ENCODE results near the gene CALCR.
"Not testable (repeated sequence)": the region's sequence is repeated elsewhere in the genome, so short reads cannot be mapped to it uniquely, and the experiment has no call there.

CALCR gene

GRCh38 chr7:93594250-93594649 lies 19.7 kb upstream of the CALCR start:
- H3K27ac ChIP-seq (replicated peaks), result no peak overlapping the region
- no peak for DNase-seq (ENCODE audit: low read depth in 1 of 2, low spot score in 1 of 2)
- no peak overlapping the region for H3K4me3 ChIP-seq (replicated peaks; ENCODE audit: insufficient read depth, low read length)
- no peak for TF ChIP-seq SPI1 (IDR thresholded peaks at IDR 0.05; ENCODE audit: borderline replicate concordance, low read depth)
- TF ChIP-seq GABPA (IDR thresholded peaks at IDR 0.05; ENCODE audit: low read depth), result no peak
- no peak for TF ChIP-seq CTCF (IDR thresholded peaks at IDR 0.05; ENCODE audit: insufficient read depth, low read length)
- TF ChIP-seq, protein P1, sequence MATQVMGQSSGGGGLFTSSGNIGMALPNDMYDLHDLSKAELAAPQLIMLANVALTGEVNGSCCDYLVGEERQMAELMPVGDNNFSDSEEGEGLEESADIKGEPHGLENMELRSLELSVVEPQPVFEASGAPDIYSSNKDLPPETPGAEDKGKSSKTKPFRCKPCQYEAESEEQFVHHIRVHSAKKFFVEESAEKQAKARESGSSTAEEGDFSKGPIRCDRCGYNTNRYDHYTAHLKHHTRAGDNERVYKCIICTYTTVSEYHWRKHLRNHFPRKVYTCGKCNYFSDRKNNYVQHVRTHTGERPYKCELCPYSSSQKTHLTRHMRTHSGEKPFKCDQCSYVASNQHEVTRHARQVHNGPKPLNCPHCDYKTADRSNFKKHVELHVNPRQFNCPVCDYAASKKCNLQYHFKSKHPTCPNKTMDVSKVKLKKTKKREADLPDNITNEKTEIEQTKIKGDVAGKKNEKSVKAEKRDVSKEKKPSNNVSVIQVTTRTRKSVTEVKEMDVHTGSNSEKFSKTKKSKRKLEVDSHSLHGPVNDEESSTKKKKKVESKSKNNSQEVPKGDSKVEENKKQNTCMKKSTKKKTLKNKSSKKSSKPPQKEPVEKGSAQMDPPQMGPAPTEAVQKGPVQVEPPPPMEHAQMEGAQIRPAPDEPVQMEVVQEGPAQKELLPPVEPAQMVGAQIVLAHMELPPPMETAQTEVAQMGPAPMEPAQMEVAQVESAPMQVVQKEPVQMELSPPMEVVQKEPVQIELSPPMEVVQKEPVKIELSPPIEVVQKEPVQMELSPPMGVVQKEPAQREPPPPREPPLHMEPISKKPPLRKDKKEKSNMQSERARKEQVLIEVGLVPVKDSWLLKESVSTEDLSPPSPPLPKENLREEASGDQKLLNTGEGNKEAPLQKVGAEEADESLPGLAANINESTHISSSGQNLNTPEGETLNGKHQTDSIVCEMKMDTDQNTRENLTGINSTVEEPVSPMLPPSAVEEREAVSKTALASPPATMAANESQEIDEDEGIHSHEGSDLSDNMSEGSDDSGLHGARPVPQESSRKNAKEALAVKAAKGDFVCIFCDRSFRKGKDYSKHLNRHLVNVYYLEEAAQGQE (IDR thresholded peaks at IDR 0.05; ENCODE audit: insufficient replicate concordance, low read depth), result no peak
- TF ChIP-seq POLR2AphosphoS5 (IDR thresholded peaks at IDR 0.05; ENCODE audit: low read depth), result no peak
- no peaks in the 10 kb centered on the region for H3K27me3 ChIP-seq (ENCODE audit: insufficient read depth, poor library complexity, severe bottlenecking)

DNA sequence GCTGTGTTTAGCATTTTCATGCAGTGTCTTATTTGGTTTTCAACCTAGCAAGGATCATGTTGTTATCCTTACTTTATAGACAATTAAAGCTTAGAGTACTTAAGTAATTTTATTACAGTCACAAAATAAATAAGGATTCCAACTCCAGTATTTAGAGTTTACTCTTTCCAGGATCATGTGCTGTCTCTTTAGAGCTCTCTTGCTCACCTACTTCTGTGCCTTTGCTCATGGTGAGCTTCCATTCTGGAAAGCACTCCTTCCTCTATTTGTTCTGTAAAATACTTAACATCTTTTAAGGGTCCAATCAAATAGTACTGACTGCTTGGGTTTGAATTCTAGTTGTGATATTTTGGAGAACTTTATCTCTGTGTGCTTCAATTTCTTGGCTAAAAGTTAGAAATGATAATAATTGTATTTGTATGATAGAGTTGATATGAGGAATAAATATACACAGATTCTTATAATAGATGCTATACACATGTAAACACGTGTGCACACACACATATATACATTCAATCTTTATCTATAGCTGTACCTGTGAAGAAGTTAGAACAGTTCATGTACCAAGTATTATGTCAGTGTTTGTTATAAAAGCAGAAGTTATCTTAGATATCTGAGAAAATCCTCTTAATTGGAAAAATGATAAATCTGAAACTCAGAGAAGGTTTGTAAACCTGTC lies 18.2 kb upstream of the CALCR start:
- no peak overlapping the region for H3K4me3 ChIP-seq (replicated peaks; ENCODE audit: insufficient read depth, low read length)
- H3K27me3 ChIP-seq (ENCODE audit: insufficient read depth, poor library complexity, severe bottlenecking), result no peaks in the 10 kb centered on the region
- TF ChIP-seq, protein P1 (IDR thresholded peaks at IDR 0.05; ENCODE audit: insufficient replicate concordance, low read depth), result no peak
- TF ChIP-seq SPI1 (IDR thresholded peaks at IDR 0.05; ENCODE audit: borderline replicate concordance, low read depth), result no peak
- no peak for TF ChIP-seq POLR2AphosphoS5 (IDR thresholded peaks at IDR 0.05; ENCODE audit: low read depth)
- TF ChIP-seq CTCF (IDR thresholded peaks at IDR 0.05; ENCODE audit: insufficient read depth, low read length), result no peak
- no peak for TF ChIP-seq GABPA (IDR thresholded peaks at IDR 0.05; ENCODE audit: low read depth)
- no peak for DNase-seq (ENCODE audit: low read depth in 1 of 2, low spot score in 1 of 2)
- no peak overlapping the region for H3K27ac ChIP-seq (replicated peaks)

- not testable (repeated sequence) for DNase-seq (ENCODE audit: low read depth in 1 of 2, low spot score in 1 of 2); H3K4me3 ChIP-seq (replicated peaks; ENCODE audit: insufficient read depth, low read length); H3K27me3 ChIP-seq (ENCODE audit: insufficient read depth, poor library complexity, severe bottlenecking); H3K27ac ChIP-seq (replicated peaks)
Observed at GRCh38 chr7:93591224-93592050, 16.9 kb upstream of the CALCR start.

DNA sequence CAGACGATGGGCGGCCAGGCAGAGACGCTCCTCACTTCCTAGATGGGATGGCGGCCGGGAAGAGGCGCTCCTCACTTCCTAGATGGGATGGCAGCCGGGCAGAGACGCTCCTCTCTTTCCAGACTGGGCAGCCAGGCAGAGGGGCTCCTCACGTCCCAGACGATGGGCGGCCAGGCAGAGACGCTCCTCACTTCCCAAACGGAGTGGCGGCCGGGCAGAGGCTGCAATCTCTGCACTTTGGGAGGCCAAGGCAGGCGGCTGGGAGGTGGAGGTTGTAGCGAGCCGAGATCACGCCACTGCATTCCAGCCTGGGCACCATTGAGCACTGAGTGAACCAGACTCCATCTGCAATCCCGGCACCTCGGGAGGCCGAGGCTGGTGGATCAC lies 11.9 kb upstream of the CALCR start:
- not testable (repeated sequence) for H3K4me3 ChIP-seq (replicated peaks; ENCODE audit: insufficient read depth, low read length); H3K27me3 ChIP-seq (ENCODE audit: insufficient read depth, poor library complexity, severe bottlenecking); DNase-seq (ENCODE audit: low read depth in 1 of 2, low spot score in 1 of 2); H3K27ac ChIP-seq (replicated peaks)

DNA sequence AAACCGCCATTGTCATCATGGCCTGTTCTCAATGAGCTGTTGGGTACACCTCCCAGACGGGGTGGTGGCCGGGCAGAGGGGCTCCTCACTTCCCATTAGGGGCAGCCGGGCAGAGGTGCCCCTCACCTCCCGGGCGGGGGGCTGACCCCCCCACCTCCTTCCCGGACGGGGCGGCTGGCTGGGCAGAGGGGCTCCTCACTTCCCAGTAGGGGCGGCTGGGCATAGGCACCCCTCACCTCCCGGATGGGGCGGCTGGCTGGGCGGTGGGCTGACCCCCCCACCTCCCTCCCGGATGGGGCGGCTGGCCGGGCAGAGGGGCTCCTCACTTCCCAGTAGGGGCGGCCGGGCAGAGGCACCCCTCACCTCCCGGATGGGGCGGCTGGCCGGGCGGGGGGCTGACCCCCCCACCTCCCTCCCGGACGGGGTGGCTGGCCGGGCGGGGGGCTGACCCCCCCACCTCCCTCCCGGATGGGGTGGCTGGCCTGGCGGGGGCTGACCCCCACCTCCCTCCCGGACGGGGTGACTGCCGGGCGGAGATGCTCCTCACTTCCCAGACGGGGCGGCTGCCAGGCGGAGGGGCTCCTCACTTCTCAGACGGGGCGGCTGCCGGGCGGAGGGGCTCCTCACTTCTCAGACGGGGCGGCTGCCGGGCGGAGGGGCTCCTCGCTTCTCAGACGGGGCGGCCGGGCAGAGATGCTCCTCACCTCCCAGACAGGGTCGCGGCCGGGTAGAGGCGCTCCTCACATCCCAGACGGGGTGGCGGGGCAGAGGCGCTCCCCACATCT lies 11.4 kb upstream of the CALCR start:
- not testable (repeated sequence) for H3K27ac ChIP-seq (replicated peaks); DNase-seq (ENCODE audit: low read depth in 1 of 2, low spot score in 1 of 2)

More for the DNA sequence above, 11.4 kb upstream of the CALCR start:
- not testable (repeated sequence) for H3K4me3 ChIP-seq (replicated peaks; ENCODE audit: insufficient read depth, low read length); H3K27me3 ChIP-seq (ENCODE audit: insufficient read depth, poor library complexity, severe bottlenecking)

Data from HL-60 (cell line).